Measurements from ENCODE around the gene GATAD2B. TPM values are rescaled to one million over a fixed set of nuclear protein-coding genes. Genes with fewer than 3 reads are reported as not detected.

The GATAD2B gene
- polyA plus RNA-seq, 1 donor from 2014 or later, result 12.8 TPM

- H3K9me3 ChIP-seq (ENCODE audit: low read length), result no peaks in the 10 kb centered on the region
Observed at GRCh38 chr1:153963850-153964331, 41.1 kb upstream of the GATAD2B start.

More at GRCh38 chr1:153963850-153964331, 41.1 kb upstream of the GATAD2B start:
- H2AFZ ChIP-seq (ENCODE audit: low read depth, low read length), result peak overlapping the region; percentile 79
- no peaks in the 10 kb centered on the region for H3K27me3 ChIP-seq (ENCODE audit: insufficient read depth, low read depth, low read length)
- H3F3A ChIP-seq (ENCODE audit: insufficient read depth, low read length, poor library complexity, severe bottlenecking), result peaks cover 4% of the 10 kb centered on the region
- H3K9ac ChIP-seq (ENCODE audit: low read length), result peak overlapping the region; percentile 84
- no peaks in the 10 kb centered on the region for H4K20me1 ChIP-seq (ENCODE audit: insufficient read depth)
- peak overlapping the region; percentile 90 for H3K4me3 ChIP-seq (ENCODE audit: low read length)
- H3K9me2 ChIP-seq (ENCODE audit: insufficient read depth, low read length), result no peaks in the 10 kb centered on the region
- H3K36me3 ChIP-seq (ENCODE audit: insufficient read depth, low read length), result no peaks in the 10 kb centered on the region
- H3K79me2 ChIP-seq (replicated peaks; ENCODE audit: insufficient read depth, low read length), result peaks cover 25% of the 10 kb centered on the region
- TF ChIP-seq MXI1 (conservative IDR thresholded peaks at IDR 0.05; ENCODE audit: poor library complexity, severe bottlenecking), result no peak
- TF ChIP-seq REST (IDR thresholded peaks at IDR 0.05; ENCODE audit: borderline replicate concordance), result no peak
- no peak for TF ChIP-seq EZH2 (IDR thresholded peaks at IDR 0.05; ENCODE audit: borderline replicate concordance, insufficient read depth, low read length, poor library complexity, severe bottlenecking)
- TF ChIP-seq POLR2AphosphoS5 (IDR thresholded peaks at IDR 0.05), result no peak
- no peak for TF ChIP-seq EP300 (conservative IDR thresholded peaks at IDR 0.05; ENCODE audit: poor library complexity, severe bottlenecking)
- no peak for TF ChIP-seq SMC3 (conservative IDR thresholded peaks at IDR 0.05; ENCODE audit: poor library complexity)
- TF ChIP-seq RAD21 (conservative IDR thresholded peaks at IDR 0.05), result no peak
- no peak for TF ChIP-seq TAF1 (IDR thresholded peaks at IDR 0.05; ENCODE audit: low read depth)
- TF ChIP-seq CTCF (IDR thresholded peaks at IDR 0.05; ENCODE audit: poor library complexity, severe bottlenecking), result no peak
- H3K4me2 ChIP-seq (ENCODE audit: low read length), result peak overlapping the region; percentile 94
- peak overlapping the region; percentile 81 for H3K27ac ChIP-seq (ENCODE audit: low read length)
